GM23338 (cell line): ENCODE results near the gene ADRA2A. TPM values are rescaled to one million over a fixed set of nuclear protein-coding genes. Genes with fewer than 3 reads are reported as not detected.

Experiments
- ATAC-seq: fragments of 200-7000 bp; cut with Tn5 transposase; 3 replicates; pipeline ENCODE4 v1.9.1; 2020
- DNase-seq: peaks from one replicate; pipeline ENCODE4 v3.0.0-alpha.2; 2015; ENCODE audit warnings: low spot score
- H2AFZ ChIP-seq: fragments of 200-600 bp; sonication (generic); 2 replicates; pipeline ENCODE4 v1.8.0; 2016; ENCODE audit warnings: antibody characterized with exemption, mild to moderate bottlenecking, moderate library complexity
- H3F3A ChIP-seq: fragments of 200-600 bp; sonication (generic); replicated peaks from 2 replicates; pipeline ENCODE4 v1.8.0; 2017; ENCODE audit warnings: antibody characterized with exemption, mixed run types, low read depth
- H3K27ac ChIP-seq: fragments of 200-600 bp; sonication (generic); 2 replicates; pipeline ENCODE4 v1.6.1; 2016; ENCODE audit warnings: low read depth
- H3K27me3 ChIP-seq: fragments of 200-600 bp; sonication (generic); 2 replicates; pipeline ENCODE4 v1.8.0; 2016; ENCODE audit warnings: mild to moderate bottlenecking, mixed run types, moderate library complexity; ENCODE audit not compliant: insufficient read depth
- H3K36me3 ChIP-seq: fragments of 200-600 bp; sonication (generic); 2 replicates; pipeline ENCODE4 v1.8.0; 2016; ENCODE audit warnings: mild to moderate bottlenecking; ENCODE audit not compliant: insufficient read depth
- H3K4me1 ChIP-seq: fragments of 200-600 bp; sonication (generic); 2 replicates; pipeline ENCODE4 v1.8.0; 2016; ENCODE audit warnings: mild to moderate bottlenecking, moderate library complexity; ENCODE audit not compliant: insufficient read depth
- H3K4me2 ChIP-seq: fragments of 200-600 bp; sonication (generic); 2 replicates; pipeline ENCODE4 v1.7.1; 2017; ENCODE audit warnings: mixed run types
- H3K4me3 ChIP-seq: fragments of 200-600 bp; sonication (generic); 2 replicates; pipeline ENCODE4 v1.6.1; 2016; ENCODE audit warnings: mixed run types
- H3K79me2 ChIP-seq: fragments of 200-600 bp; sonication (generic); replicated peaks from 2 replicates; pipeline ENCODE4 v1.8.0; 2017; ENCODE audit warnings: mild to moderate bottlenecking; ENCODE audit not compliant: insufficient read depth
- H3K9me2 ChIP-seq: fragments of 200-600 bp; sonication (generic); 2 replicates; pipeline ENCODE4 v1.8.0; 2017; ENCODE audit not compliant: insufficient read depth
- H4K20me1 ChIP-seq: fragments of 200-600 bp; sonication (generic); replicated peaks from 2 replicates; pipeline ENCODE4 v1.8.0; 2017; ENCODE audit warnings: mild to moderate bottlenecking; ENCODE audit not compliant: insufficient read depth
- H3K27ac Mint-ChIP-seq: 2 replicates; pipeline ENCODE4 v1.8.0; 2020; ENCODE audit warnings: inconsistent platforms, mild to moderate bottlenecking, moderate library complexity, mixed read lengths
- H3K27me3 Mint-ChIP-seq: 3 replicates; pipeline ENCODE4 v1.8.0; 2022; ENCODE audit warnings: low read depth, mild to moderate bottlenecking, moderate library complexity, mixed read lengths, inconsistent platforms; ENCODE audit not compliant: insufficient read depth, poor library complexity
- H3K36me3 Mint-ChIP-seq: 3 replicates; pipeline ENCODE4 v1.8.0; 2021; ENCODE audit warnings: low read depth, mild to moderate bottlenecking, inconsistent platforms, moderate library complexity, mixed read lengths
- H3K4me1 Mint-ChIP-seq: 3 replicates; pipeline ENCODE4 v1.8.0; 2020; ENCODE audit warnings: mild to moderate bottlenecking, inconsistent platforms, mixed read lengths
- H3K4me3 Mint-ChIP-seq: 3 replicates; pipeline ENCODE4 v1.8.0; 2021; ENCODE audit warnings: moderate library complexity, mild to moderate bottlenecking, inconsistent platforms, mixed read lengths
- H3K9me3 Mint-ChIP-seq: 3 replicates; pipeline ENCODE4 v1.8.0; 2020; ENCODE audit warnings: moderate library complexity, mild to moderate bottlenecking, inconsistent platforms, mixed read lengths
- CTCF ChIP-seq, 2 experiments: fragments of 200-600 bp in 1 of 2; sonication (generic) in 1 of 2; conservative IDR thresholded peaks; 2 replicates each; pipeline versions ENCODE4 v1.5.1 to v1.6.1; 2016 to 2017; ENCODE audit warnings: antibody characterized with exemption in 2 of 2, low read depth in 2 of 2, mild to moderate bottlenecking in 2 of 2, moderate library complexity in 1 of 2
- ETS1 ChIP-seq: IDR thresholded peaks from 2 replicates; pipeline ENCODE4 v1.6.1; 2016; ENCODE audit warnings: antibody characterized with exemption
- NANOG ChIP-seq: IDR thresholded peaks from 2 replicates; pipeline ENCODE4 v1.6.1; 2016; ENCODE audit warnings: antibody characterized with exemption, borderline replicate concordance
- POLR2AphosphoS5 ChIP-seq: IDR thresholded peaks from 2 replicates; pipeline ENCODE4 v1.6.1; 2016; ENCODE audit warnings: antibody characterized with exemption, low read depth
- REST ChIP-seq: IDR thresholded peaks from one replicate; pipeline ENCODE4 v1.6.1; 2018; ENCODE audit warnings: antibody characterized with exemption; ENCODE audit not compliant: unreplicated experiment
- STAT1 ChIP-seq: IDR thresholded peaks from one replicate; pipeline ENCODE4 v1.6.1; 2016; ENCODE audit warnings: antibody characterized with exemption; ENCODE audit not compliant: unreplicated experiment
- ZNF114 ChIP-seq: fragments of 250-450 bp; sonication (Bioruptor Pico); IDR thresholded peaks from 2 replicates; pipeline ENCODE4 v1.5.0; 2020; ENCODE audit warnings: mild to moderate bottlenecking, moderate library complexity
- ZNF462 ChIP-seq: fragments of 250-450 bp; sonication (Bioruptor Pico); IDR thresholded peaks from 2 replicates; pipeline ENCODE4 v1.5.0; 2020; ENCODE audit warnings: mild to moderate bottlenecking, moderate library complexity
- polyA plus RNA-seq: library from polyadenylated mRNA; unstranded; fragments of >200 nt; fragmentation: Nextera tagmentation; extraction: Ambion mirVana; gene quantifications from 2 replicates; pipeline ENCODE4 v1.2.1, GENCODE V29; 2016
- total RNA-seq: library from RNA; depleted of rRNA; stranded (reverse); fragments of >200 nt; shearing (Covaris generic); gene quantifications from 2 replicates; pipeline ENCODE4 v1.2.3, GENCODE V29; 2014

ADRA2A gene
- total and polyA plus RNA-seq, 2 experiments from 2014 or later, result 0.60 to 2.5 TPM

GRCh38 chr10:111098679-111099437 lies 22.0 kb downstream of the ADRA2A start (continued):
- TF ChIP-seq ZNF462 (CRISPR knock-in tag) (no peak), CTCF (conservative IDR thresholded peaks at IDR 0.05; ENCODE audit: low read depth in 2 of 2) (no peak; a peak in 1 of 4 replicates), NANOG (no peak), ZNF114 (CRISPR knock-in tag) (no peak)

- Mint-ChIP-seq H3K4me3 (no peak overlapping the region), H3K4me1 (no peaks in the 10 kb centered on the region), H3K27me3 (peaks cover 6% of the 10 kb centered on the region), H3K36me3 (no peaks in the 10 kb centered on the region), H3K27ac (no peak overlapping the region), H3K9me3 (peaks cover 3% of the 10 kb centered on the region; the same call in 1 of the 3 replicates)
- DNase-seq, result no peak
- Histone ChIP-seq H3F3A (no peaks in the 10 kb centered on the region), H3K9me2 (peaks cover 11% of the 10 kb centered on the region), H2AFZ (0 out of 2 replicates have a peak overlapping the region, but pooled peaks have one; percentile 56), H3K4me2 (no peak overlapping the region), H4K20me1 (no peaks in the 10 kb centered on the region), H3K36me3 (no peaks in the 10 kb centered on the region), H3K4me3 (no peak overlapping the region), H3K27me3 (no peaks in the 10 kb centered on the region), H3K4me1 (no peaks in the 10 kb centered on the region; the same call in 1 of the 2 replicates), H3K79me2 (no peaks in the 10 kb centered on the region), H3K27ac (no peak overlapping the region)
- no peak for ATAC-seq
- TF ChIP-seq STAT1 (no peak), NANOG (no peak), ETS1 (no peak), REST (no peak), CTCF (conservative IDR thresholded peaks at IDR 0.05; ENCODE audit: low read depth in 2 of 2) (no peak), POLR2AphosphoS5 (no peak)
Measured at GRCh38 chr10:111100198-111100597, 23.4 kb downstream of the ADRA2A start.
